HG03457 (cell line): Measurements from ENCODE around the gene CABP5.

Source experiments
- ATAC-seq: cut with Tn5 transposase; IDR thresholded peaks from one replicate; pipeline ENCODE4 v1.9.1; 2021; ENCODE audit warnings: moderate number of reproducible peaks; ENCODE audit not compliant: unreplicated experiment

CABP5 gene

DNA sequence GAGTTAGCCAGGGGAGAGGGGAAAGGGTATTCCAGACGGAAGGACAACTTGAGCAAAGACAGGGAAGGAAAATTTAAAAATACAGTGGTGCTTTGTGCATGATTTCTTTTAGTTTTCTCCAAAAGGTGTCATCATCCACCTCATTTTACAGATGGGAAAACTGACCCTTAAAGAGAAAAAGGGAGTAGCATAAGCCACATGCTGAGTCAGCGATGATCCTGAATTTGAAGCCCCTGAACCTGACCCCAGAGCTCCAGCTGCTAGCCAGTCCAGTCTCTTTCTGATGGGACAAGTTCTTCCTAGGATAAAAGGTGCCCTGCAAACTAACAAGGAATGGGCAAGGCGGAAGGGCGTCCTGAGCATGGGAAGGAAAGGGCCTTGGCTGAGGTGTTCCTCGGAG, 10.3 kb downstream of the CABP5 start:
- ATAC-seq: no peak

DNA sequence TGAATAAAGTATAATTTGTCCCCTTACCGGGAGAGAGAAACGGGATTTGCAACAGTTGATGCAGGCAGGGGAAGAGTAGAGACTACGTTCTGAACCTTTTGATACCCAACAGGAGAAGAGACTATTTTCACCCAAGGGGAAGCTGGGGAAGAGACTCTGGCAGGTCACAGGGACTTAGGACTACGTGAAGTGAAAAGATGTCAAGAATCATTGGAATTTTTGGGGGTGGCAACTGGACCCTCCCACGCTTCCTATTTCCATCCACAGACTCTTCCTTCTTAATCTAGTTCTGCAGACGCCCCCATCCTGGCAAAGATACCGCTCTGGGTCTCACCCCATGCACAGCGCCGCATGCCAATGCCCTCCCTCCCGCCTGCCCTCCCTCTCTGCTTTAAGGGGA, 13.8 kb downstream of the CABP5 start:
- no peak for ATAC-seq

GRCh38 chr19:48029431-48029830, 14.4 kb downstream of the CABP5 start:
- ATAC-seq: no peak

DNA sequence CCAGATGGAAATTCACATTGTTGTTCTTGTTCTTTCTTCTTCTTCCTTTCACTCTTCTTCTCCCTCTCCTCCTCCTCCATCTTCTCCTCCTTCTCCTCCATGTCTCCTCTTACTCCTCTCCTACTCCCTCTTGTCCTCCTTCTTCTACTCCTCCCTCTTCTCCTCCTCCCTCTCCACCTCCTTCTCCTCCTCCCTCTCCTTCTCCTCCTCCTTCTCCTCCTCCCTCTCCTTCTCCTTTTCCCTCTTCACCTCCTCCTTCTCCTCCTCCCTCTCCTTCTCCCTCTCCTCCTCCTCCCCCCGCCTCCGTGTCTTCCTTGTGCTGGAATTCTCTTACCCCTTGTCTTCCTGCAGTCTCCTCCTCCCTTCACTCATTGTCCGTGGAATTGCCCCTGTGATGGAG, 18.4 kb downstream of the CABP5 start:
- ATAC-seq: no peak

DNA sequence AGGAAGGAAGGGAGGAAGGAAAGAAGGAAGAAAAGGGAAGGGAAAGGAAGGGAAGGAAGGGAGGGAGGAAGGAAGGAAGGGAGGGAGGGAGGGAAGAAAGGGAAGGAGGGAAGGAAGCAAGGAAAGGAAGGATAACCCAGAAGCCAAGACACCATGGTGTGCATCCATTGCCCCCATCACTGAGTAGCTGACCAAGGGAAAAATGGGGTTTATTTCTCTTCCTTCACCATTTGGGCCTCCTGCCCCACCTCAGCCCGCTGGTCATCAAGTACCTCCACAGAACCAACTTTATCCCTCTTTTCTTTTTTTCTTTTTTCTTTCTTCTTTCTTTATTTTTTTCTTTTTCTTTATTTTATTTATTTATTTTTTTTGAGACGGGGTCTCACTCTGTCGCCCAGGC, 20.4 kb downstream of the CABP5 start:
- ATAC-seq: no peak

GRCh38 chr19:48023011-48023410, 20.9 kb downstream of the CABP5 start:
- no peak for ATAC-seq

DNA sequence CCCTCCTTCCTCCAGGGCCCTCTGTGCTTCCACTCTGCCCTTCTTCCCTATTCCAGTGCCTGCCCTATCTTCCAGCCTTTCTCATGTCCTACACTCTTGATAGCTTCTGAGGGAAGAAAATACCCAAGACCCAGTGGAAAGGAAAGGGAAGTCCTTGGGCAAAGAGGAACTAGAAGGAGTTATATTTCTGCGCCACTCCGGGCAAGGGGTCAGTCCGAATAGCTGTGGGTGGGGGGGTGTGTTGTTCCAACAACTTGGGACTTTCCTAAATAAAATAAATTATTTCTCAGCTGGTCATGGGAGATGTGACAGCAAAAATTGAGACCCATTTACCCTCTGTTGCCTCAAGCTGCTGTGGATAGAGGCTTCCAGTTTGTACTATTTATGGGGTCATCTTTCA, 23.2 kb downstream of the CABP5 start:
- no peak for ATAC-seq

GRCh38 chr19:48010932-48011758, 32.7 kb downstream of the CABP5 start:
- ATAC-seq: no peak

- ATAC-seq: no peak
These were observed 37.1 kb downstream of the CABP5 start for GRCh38 chr19:48006762-48007161.

- no peak for ATAC-seq
These were observed 39.6 kb downstream of the CABP5 start for GRCh38 chr19:48004236-48004635.

GRCh38 chr19:48000846-48001245, 43.0 kb downstream of the CABP5 start:
- no peak for ATAC-seq

DNA sequence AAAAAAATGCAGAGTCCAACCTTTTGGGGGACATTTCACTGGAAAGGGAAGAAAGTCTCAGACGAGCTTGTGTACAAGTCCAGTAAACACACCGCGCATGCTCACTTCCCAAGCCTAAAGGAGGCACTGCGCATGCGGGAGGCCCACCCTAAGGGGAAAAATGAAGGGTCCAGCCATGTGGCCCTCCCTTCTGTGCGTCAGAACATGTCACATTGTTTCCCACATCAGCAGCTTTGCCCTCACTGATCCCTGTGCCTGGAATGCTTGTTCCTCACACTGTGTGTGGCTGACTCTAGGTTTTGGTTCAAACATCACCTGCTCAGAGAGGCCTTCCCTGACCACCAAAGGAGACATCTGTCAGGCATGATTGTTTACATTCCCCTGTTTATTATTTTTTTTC, 45.1 kb downstream of the CABP5 start:
- no peak for ATAC-seq

DNA sequence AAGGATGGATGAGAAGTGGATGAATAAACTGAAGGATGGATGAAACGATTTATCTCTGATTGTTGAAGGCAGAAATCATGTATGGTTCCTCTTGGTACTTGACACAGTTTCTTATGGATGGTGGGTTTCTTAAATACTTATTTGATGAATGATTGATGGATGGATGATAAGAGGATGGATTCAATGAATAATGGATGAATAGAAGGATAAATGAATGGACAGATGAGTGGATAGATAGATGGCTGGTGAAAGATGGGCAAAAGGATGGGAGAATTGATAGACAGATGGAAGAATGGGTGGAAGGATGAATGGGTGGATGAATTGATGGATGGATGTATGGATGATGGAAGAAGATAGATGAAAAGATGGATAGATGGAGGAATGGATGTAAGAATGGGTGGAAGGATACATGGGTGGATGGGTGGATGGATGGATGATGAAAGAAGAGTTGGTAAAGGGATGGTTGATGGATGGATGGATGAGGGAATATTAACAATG, 47.6 kb downstream of the CABP5 start:
- ATAC-seq: no peak

- no peak for ATAC-seq
These were observed 49.6 kb downstream of the CABP5 start, which contains the start of gene ELSPBP1 for GRCh38 chr19:47994209-47994802. Gene ELSPBP1 (plus strand): TSS chr19:47994632. CDS start chr19:48008668, 14,036 bp downstream.

DNA sequence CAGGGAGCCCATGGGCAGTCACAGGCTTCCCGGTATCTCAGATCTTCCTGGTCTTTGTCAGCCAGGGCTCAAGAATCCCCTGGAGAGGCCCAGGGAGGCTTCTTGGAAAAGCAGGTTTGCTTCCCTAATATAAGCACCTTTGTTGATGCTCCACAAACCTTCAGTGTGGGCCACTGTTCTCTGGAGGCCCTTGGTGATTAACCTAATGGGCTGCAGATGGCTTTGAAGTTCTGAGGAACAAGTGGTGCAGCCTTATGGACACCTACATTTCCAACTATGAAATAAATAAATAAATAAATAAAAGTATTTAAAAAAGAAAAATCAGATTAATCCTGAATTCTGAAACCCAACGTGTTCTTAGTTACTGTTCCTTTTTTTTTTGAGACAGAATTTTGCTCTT, 51.8 kb downstream of the CABP5 start, which contains the start of gene BSPH1:
Gene BSPH1 (minus strand): TSS at position 101 of the 400 bp plus-strand sequence. CDS start 89 bp downstream, at position 12.
- ATAC-seq: no peak

- no peak for ATAC-seq
These were observed 52.6 kb downstream of the CABP5 start for GRCh38 chr19:47991191-47991808.
